WTC11 (cell line): ENCODE measurements around the gene PGAP3. TPM values are rescaled to one million over a fixed set of nuclear protein-coding genes. Genes with fewer than 3 reads are reported as not detected.
"Not testable (repeated sequence)": the region's sequence is repeated elsewhere in the genome, so short reads cannot be mapped to it uniquely, and the experiment has no call there.

ENCODE experiments used
- ATAC-seq: fragments of 200-7000 bp; cut with Tn5 transposase; 2 replicates; pipeline ENCODE4 v1.10.0; 2021; ENCODE audit warnings: mild to moderate bottlenecking, moderate library complexity
- CTCF ChIA-PET: fragments of 300-600 bp; sonication (Branson Sonifier 250); formaldehyde crosslinking; loops from one replicate; lab custom pipeline; 2021; ENCODE audit warnings: antibody characterized with exemption; lab: Charles Lee
- POLR2A ChIA-PET: fragments of 350-600 bp; sonication (Branson Sonifier 250); formaldehyde crosslinking; loops from one replicate; lab custom pipeline; 2021; ENCODE audit warnings: antibody characterized with exemption; lab: Charles Lee
- DNase-seq: peaks from one replicate; pipeline ENCODE4 v3.0.0; 2021; ENCODE audit warnings: low spot score
- H3K27ac Mint-ChIP-seq: 2 replicates; pipeline ENCODE4 v1.8.0; 2021; ENCODE audit warnings: mixed read lengths
- H3K27me3 Mint-ChIP-seq: 2 replicates; pipeline ENCODE4 v1.8.0; 2021; ENCODE audit warnings: low read depth, mild to moderate bottlenecking, moderate library complexity, mixed read lengths
- H3K36me3 Mint-ChIP-seq: 2 replicates; pipeline ENCODE4 v1.8.0; 2021; ENCODE audit warnings: mixed read lengths
- H3K4me1 Mint-ChIP-seq: 2 replicates; pipeline ENCODE4 v1.8.0; 2022; ENCODE audit warnings: mixed read lengths
- H3K4me3 Mint-ChIP-seq: 2 replicates; pipeline ENCODE4 v1.8.0; 2021; ENCODE audit warnings: mild to moderate bottlenecking, moderate library complexity, mixed read lengths
- H3K9me3 Mint-ChIP-seq: 2 replicates; pipeline ENCODE4 v1.8.0; 2021; ENCODE audit warnings: mixed read lengths
- AFF4 ChIP-seq: sonication (generic); formaldehyde crosslinking; IDR thresholded peaks from 2 replicates; pipeline ENCODE4 v1.8.1; 2023; ENCODE audit warnings: mild to moderate bottlenecking, missing genetic modification reagents, borderline replicate concordance
- ATF3 ChIP-seq: sonication (generic); formaldehyde crosslinking; conservative IDR thresholded peaks from 2 replicates; pipeline ENCODE4 v1.8.1; 2022; ENCODE audit warnings: mild to moderate bottlenecking, missing genetic modification reagents
- ATF6 ChIP-seq: sonication (generic); formaldehyde crosslinking; IDR thresholded peaks from 2 replicates; pipeline ENCODE4 v1.8.1; 2023; ENCODE audit warnings: mild to moderate bottlenecking, missing genetic modification reagents
- CTCF ChIP-seq: fragments of 200-600 bp; IDR thresholded peaks from 2 replicates; pipeline ENCODE4 v1.8.0; 2022; ENCODE audit warnings: antibody characterized with exemption
- FOXP4 ChIP-seq: sonication (generic); formaldehyde crosslinking; IDR thresholded peaks from 2 replicates; pipeline ENCODE4 v1.8.0; 2022; ENCODE audit warnings: mild to moderate bottlenecking, missing genetic modification reagents
- GRHL2 ChIP-seq: fragments of 250-450 bp; sonication (Bioruptor Pico); IDR thresholded peaks from 2 replicates; pipeline ENCODE4 v1.8.0; 2022; ENCODE audit warnings: mild to moderate bottlenecking, moderate library complexity; ENCODE audit not compliant: insufficient replicate concordance, severe bottlenecking
- JAZF1 ChIP-seq: fragments of 250-450 bp; sonication (Bioruptor Pico); IDR thresholded peaks from 2 replicates; pipeline ENCODE4 v1.9.0; 2021; ENCODE audit warnings: moderate library complexity, mild to moderate bottlenecking, inconsistent platforms
- JUN ChIP-seq: sonication (generic); formaldehyde crosslinking; IDR thresholded peaks from 2 replicates; pipeline ENCODE4 v1.8.0; 2023; ENCODE audit warnings: mild to moderate bottlenecking, missing genetic modification reagents
- MAX ChIP-seq: sonication (generic); formaldehyde crosslinking; IDR thresholded peaks from 2 replicates; pipeline ENCODE4 v1.8.0; 2022; ENCODE audit warnings: mild to moderate bottlenecking, missing genetic modification reagents
- NFATC4 ChIP-seq: fragments of 250-450 bp; sonication (Bioruptor Pico); IDR thresholded peaks from 2 replicates; pipeline ENCODE4 v1.9.0; 2021; ENCODE audit warnings: mild to moderate bottlenecking
- PRDM15 ChIP-seq: sonication (generic); formaldehyde crosslinking; IDR thresholded peaks from 2 replicates; pipeline ENCODE4 v1.8.0; 2022; ENCODE audit warnings: missing genetic modification reagents
- PREB ChIP-seq: sonication (generic); formaldehyde crosslinking; IDR thresholded peaks from 2 replicates; pipeline ENCODE4 v1.8.1; 2022; ENCODE audit warnings: mild to moderate bottlenecking, missing genetic modification reagents, moderate library complexity, borderline replicate concordance
- TEAD4 ChIP-seq: sonication (generic); formaldehyde crosslinking; IDR thresholded peaks from 2 replicates; pipeline ENCODE4 v1.8.0; 2022; ENCODE audit warnings: mild to moderate bottlenecking, missing genetic modification reagents
- ZNF532 ChIP-seq: fragments of 250-450 bp; sonication (Bioruptor Pico); IDR thresholded peaks from 2 replicates; pipeline ENCODE4 v1.9.0; 2021; ENCODE audit warnings: mild to moderate bottlenecking, borderline replicate concordance
- total RNA-seq: library from RNA; stranded (reverse); gene quantifications from 3 replicates; pipeline ENCODE4 v1.2.3, GENCODE V29; 2021

PGAP3 gene
- total RNA-seq, 1 experiment from 2014 or later = 24.9 TPM

- Mint-ChIP-seq H3K4me1 (peaks cover 22% of the 10 kb centered on the region), H3K36me3 (peaks cover 31% of the 10 kb centered on the region), H3K9me3 (no peaks in the 10 kb centered on the region), H3K27me3 (no peaks in the 10 kb centered on the region), H3K27ac (no peak overlapping the region), H3K4me3 (no peak overlapping the region)
- POLR2A ChIA-PET = no interaction called here
- DNase-seq (no peak), ATAC-seq (no peak)
- CTCF ChIA-PET = no interaction called here
- TF ChIP-seq ZNF532 (CRISPR knock-in tag) (no peak), AFF4 (CRISPR knock-in tag) (no peak), CTCF (no peak), TEAD4 (CRISPR knock-in tag) (no peak), ATF6 (CRISPR knock-in tag) (no peak), NFATC4 (CRISPR knock-in tag) (no peak), FOXP4 (no peak), JAZF1 (no peak), PREB (no peak), ATF3 (CRISPR knock-in tag) (no peak), MAX (no peak), GRHL2 (CRISPR knock-in tag) (no peak), JUN (no peak), PRDM15 (CRISPR knock-in tag) (no peak)
Observed at GRCh38 chr17:39726617-39727016, 38.8 kb upstream of the PGAP3 start.

GRCh38 chr17:39725923-39726322 lies 38.1 kb upstream of the PGAP3 start:
- H3K27me3 Mint-ChIP-seq, H3K9me3 Mint-ChIP-seq, ATAC-seq, DNase-seq, H3K4me3 Mint-ChIP-seq, POLR2A ChIA-PET, H3K27ac Mint-ChIP-seq: not testable (repeated sequence)
- Mint-ChIP-seq H3K4me1 (peaks cover 22% of the 10 kb centered on the region), H3K36me3 (peaks cover 34% of the 10 kb centered on the region)
- CTCF ChIA-PET = interaction anchor here (1.0 kb wide), 1 partner anchor 21 kb away, joined by 3 read pairs; no protein-coding TSS in a partner anchor
